Ovary (tissue), 9 donors: ENCODE data around the gene WDR36. TPM values are rescaled to one million over a fixed set of nuclear protein-coding genes. Genes with fewer than 3 reads are reported as not detected.

ENCODE experiments used
- DNase-seq, 5 donors: peaks; one replicate each; pipeline ENCODE4 v3.0.0-alpha.2; 2019 to 2020
- H3K27ac ChIP-seq, 2 donors: fragments of 200-600 bp; one replicate each; pipeline versions ENCODE4 v1.5.1 to v1.8.0; 2019 to 2022
- H3K27me3 ChIP-seq: fragments of 200-600 bp; one replicate; pipeline ENCODE4 v1.8.0; 2022
- H3K36me3 ChIP-seq: fragments of 200-600 bp; sonication (generic); one replicate; pipeline ENCODE4 v1.5.1; 2019
- H3K4me1 ChIP-seq: one replicate; pipeline ENCODE4 v1.8.1; 2013; ENCODE audit warnings: mild to moderate bottlenecking, moderate library complexity; ENCODE audit not compliant: insufficient read depth
- H3K4me3 ChIP-seq: fragments of 200-600 bp; sonication (generic); one replicate; pipeline ENCODE4 v1.5.1; 2017
- H3K9me3 ChIP-seq, 2 donors: fragments of 200-600 bp in 1 of 2; sonication (generic) in 1 of 2; one replicate each; pipeline versions ENCODE4 v1.5.1 to v1.8.1; 2013 to 2019; ENCODE audit warnings: mild to moderate bottlenecking in 1 of 2, moderate library complexity in 1 of 2
- CTCF ChIP-seq, 3 donors: fragments of 450-650 bp in 2 of 3; fragments of 200-600 bp in 1 of 3; IDR thresholded peaks; one replicate each; pipeline versions ENCODE4 v1.5.1 to v1.8.0; 2016 to 2022; ENCODE audit warnings: antibody characterized with exemption in 3 of 3, mild to moderate bottlenecking in 1 of 3
- EP300 ChIP-seq: sonication (generic); formaldehyde crosslinking; IDR thresholded peaks from one replicate; pipeline ENCODE4 v1.6.1; 2017; ENCODE audit warnings: antibody characterized with exemption
- POLR2A ChIP-seq: fragments of 450-650 bp; IDR thresholded peaks from one replicate; pipeline ENCODE4 v1.6.1; 2017; ENCODE audit warnings: antibody characterized with exemption, mild to moderate bottlenecking, moderate library complexity
- WGBS, 3 donors: extraction: QIAGEN DNeasy Blood & Tissue Kit in 1 of 3; methylation state at CpG; one replicate each; pipeline versions ENCODE4 v1.1.5 to v1.1.7; 2013 to 2017; 5-methylcytosine and 5-hydroxymethylcytosine counted together
- intact Hi-C, 4 donors: fragments of 100-400 bp; cut with DNase I; formaldehyde crosslinking; loops; one replicate each; pipeline versions ENCODE4 v1.11.0 to v1.15.1; 2022 to 2023
- polyA plus RNA-seq, 2 donors: library from polyadenylated mRNA; stranded (reverse); fragments of 200-250 nt in 1 of 2; fragments of 350-450 nt in 1 of 2; fragmentation: Illumina TruSeq in 1 of 2; extraction: RNeasy Lipid Tissue Mini Kit (QIAGEN cat#74804) in 1 of 2; gene quantifications; one replicate each; pipeline ENCODE4 v1.2.3, GENCODE V29; 2013 to 2014
- total RNA-seq, 7 donors: library from RNA; depleted of rRNA in 2 of 7; stranded (reverse); fragments of >200 nt in 2 of 7; fragmentation: NEBNext Ultra II Directional in 3 of 7; extraction: Animal tissue kit (Norgen Biotek cat#: 25700) in 3 of 7; gene quantifications; one replicate each; pipeline versions ENCODE4 v1.1.0 to v1.2.4, GENCODE V29; 2016 to 2023
- donor health status: DM: no; HTN: no; CAD: no; lungs with moderate emphysema.
- donor health status: DM: no; HTN: no; CAD: no.
- donor health status: Bipolar disorder and iron deficiency.
- donor health status: DM: yes; HTN: yes; CAD: no.
- donor health status: DM: no; HTN: no; CAD: no.
- donor health status: DM: yes; HTN: yes; CAD: no.

WDR36 gene
- total and polyA plus RNA-seq, 9 donors = 7.0 to 36.9 (median 24.9) TPM

GRCh38 chr5:111061618-111062017, 30.5 kb upstream of the WDR36 start:
- TF ChIP-seq CTCF (IDR thresholded peaks at IDR 0.05) (no peak), EP300 (no peak), POLR2A (no peak)
- Histone ChIP-seq H3K4me3 (no peak overlapping the region), H3K27ac (no peak overlapping the region), H3K27me3 (no peaks in the 10 kb centered on the region), H3K4me1 (no peaks in the 10 kb centered on the region), H3K9me3 (no peaks in the 10 kb centered on the region), H3K36me3 (no peaks in the 10 kb centered on the region)
- no peak for DNase-seq
- intact Hi-C loops = no loop called here

GRCh38 chr5:111063709-111064322, 28.3 kb upstream of the WDR36 start:
- WGBS, 3 donors = 5 to 21% (median 7%) methylated on average over 3 of the region's 3 CpGs
- no peaks in the 10 kb centered on the region for H3K27me3 ChIP-seq
- no peaks in the 10 kb centered on the region for H3K4me1 ChIP-seq
- no peak for TF ChIP-seq EP300
- no peak for TF ChIP-seq POLR2A
- TF ChIP-seq CTCF (IDR thresholded peaks at IDR 0.05) = no peak
- no peak for DNase-seq
- H3K27ac ChIP-seq = no peak overlapping the region
- H3K36me3 ChIP-seq = no peaks in the 10 kb centered on the region
- no peak overlapping the region for H3K4me3 ChIP-seq
- no peaks in the 10 kb centered on the region for H3K9me3 ChIP-seq
- intact Hi-C loops = no loop called here

GRCh38 chr5:111066261-111066938, 25.7 kb upstream of the WDR36 start:
- intact Hi-C loops = no loop called here
- DNase-seq = no peak
- Histone ChIP-seq H3K27ac (no peak overlapping the region), H3K36me3 (no peaks in the 10 kb centered on the region), H3K9me3 (no peaks in the 10 kb centered on the region), H3K27me3 (no peaks in the 10 kb centered on the region), H3K4me1 (peaks cover 2% of the 10 kb centered on the region), H3K4me3 (no peak overlapping the region)
- TF ChIP-seq CTCF (IDR thresholded peaks at IDR 0.05) (no peak), POLR2A (no peak), EP300 (no peak)
- 75 to 88% (median 81%) methylated on average over 2 of the region's 2 CpGs for WGBS, 3 donors

GRCh38 chr5:111068213-111068612, 23.9 kb upstream of the WDR36 start:
- H3K27me3 ChIP-seq = no peaks in the 10 kb centered on the region
- intact Hi-C loops = no loop called here
- H3K27ac ChIP-seq = no peak overlapping the region
- peaks cover 3% of the 10 kb centered on the region for H3K4me1 ChIP-seq
- no peak for DNase-seq
- no peak for TF ChIP-seq CTCF (IDR thresholded peaks at IDR 0.05)
- TF ChIP-seq EP300 = no peak
- TF ChIP-seq POLR2A = no peak
- 46 to 89% (median 89%) methylated on average over 2 of the region's 2 CpGs for WGBS, 3 donors
- no peak overlapping the region for H3K4me3 ChIP-seq
- no peaks in the 10 kb centered on the region for H3K9me3 ChIP-seq
- H3K36me3 ChIP-seq = no peaks in the 10 kb centered on the region
